Adipocyte (in vitro differentiated cells): ENCODE measurements around the gene DLGAP1.

Experiments used
- DNase-seq: peaks from one replicate; pipeline ENCODE4 v3.0.0-alpha.2; 2015; ENCODE audit warnings: low read depth
- H3K27me3 ChIP-seq: replicated peaks from 2 replicates; pipeline ENCODE4 v1.7.0; 2013; ENCODE audit warnings: mild to moderate bottlenecking, low read length, moderate library complexity; ENCODE audit not compliant: control insufficient read depth, insufficient read depth
- H3K36me3 ChIP-seq: 2 replicates; pipeline ENCODE4 v1.7.0; 2013; ENCODE audit warnings: low read length, mild to moderate bottlenecking, moderate library complexity; ENCODE audit not compliant: control insufficient read depth, insufficient read depth, severe bottlenecking
- H3K4me1 ChIP-seq: 2 replicates; pipeline ENCODE4 v1.7.0; 2013; ENCODE audit warnings: mild to moderate bottlenecking, low read length, moderate library complexity; ENCODE audit not compliant: control insufficient read depth, insufficient read depth
- H3K4me3 ChIP-seq: 2 replicates; pipeline ENCODE4 v1.7.0; 2013; ENCODE audit warnings: mild to moderate bottlenecking, low read length, moderate library complexity
- H3K9ac ChIP-seq: 2 replicates; pipeline ENCODE4 v1.7.0; 2013; ENCODE audit warnings: mild to moderate bottlenecking, low read length, moderate library complexity
- H3K9me3 ChIP-seq: 2 replicates; pipeline ENCODE4 v1.7.0; 2013; ENCODE audit warnings: mild to moderate bottlenecking, low read length, moderate library complexity; ENCODE audit not compliant: control insufficient read depth

Gene DLGAP1

DNA sequence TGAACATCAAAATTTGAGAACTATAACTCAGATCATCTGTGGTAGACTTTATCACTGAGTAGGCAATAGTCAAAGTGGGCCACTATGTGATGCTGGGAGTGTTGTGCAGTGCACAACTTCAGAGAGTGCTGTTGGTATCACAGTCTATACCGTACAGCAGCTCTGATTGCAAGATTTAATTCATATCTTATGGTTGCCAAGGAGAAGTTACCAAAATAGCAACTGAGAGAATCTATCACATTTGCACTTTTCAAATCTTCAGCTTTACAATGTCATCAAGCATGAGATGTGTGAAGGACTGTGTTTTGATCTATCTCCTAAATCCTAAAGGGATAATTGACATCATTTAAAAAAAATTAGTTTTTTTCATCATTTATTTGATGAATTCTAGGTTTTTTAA is 216.1 kb downstream of the DLGAP1 start:
- H3K9me3 ChIP-seq = no peaks in the 10 kb centered on the region
- H3K27me3 ChIP-seq = no peaks in the 10 kb centered on the region
- H3K9ac ChIP-seq = no peak overlapping the region
- no peaks in the 10 kb centered on the region for H3K36me3 ChIP-seq
- no peak overlapping the region for H3K4me3 ChIP-seq
- DNase-seq = no peak
- no peaks in the 10 kb centered on the region for H3K4me1 ChIP-seq

- Histone ChIP-seq H3K4me1 (no peaks in the 10 kb centered on the region), H3K9ac (no peak overlapping the region), H3K36me3 (no peaks in the 10 kb centered on the region), H3K27me3 (no peaks in the 10 kb centered on the region), H3K4me3 (no peak overlapping the region), H3K9me3 (no peaks in the 10 kb centered on the region)
- no peak for DNase-seq
Measured at GRCh38 chr18:4237664-4238041, 217.5 kb downstream of the DLGAP1 start.

DNA sequence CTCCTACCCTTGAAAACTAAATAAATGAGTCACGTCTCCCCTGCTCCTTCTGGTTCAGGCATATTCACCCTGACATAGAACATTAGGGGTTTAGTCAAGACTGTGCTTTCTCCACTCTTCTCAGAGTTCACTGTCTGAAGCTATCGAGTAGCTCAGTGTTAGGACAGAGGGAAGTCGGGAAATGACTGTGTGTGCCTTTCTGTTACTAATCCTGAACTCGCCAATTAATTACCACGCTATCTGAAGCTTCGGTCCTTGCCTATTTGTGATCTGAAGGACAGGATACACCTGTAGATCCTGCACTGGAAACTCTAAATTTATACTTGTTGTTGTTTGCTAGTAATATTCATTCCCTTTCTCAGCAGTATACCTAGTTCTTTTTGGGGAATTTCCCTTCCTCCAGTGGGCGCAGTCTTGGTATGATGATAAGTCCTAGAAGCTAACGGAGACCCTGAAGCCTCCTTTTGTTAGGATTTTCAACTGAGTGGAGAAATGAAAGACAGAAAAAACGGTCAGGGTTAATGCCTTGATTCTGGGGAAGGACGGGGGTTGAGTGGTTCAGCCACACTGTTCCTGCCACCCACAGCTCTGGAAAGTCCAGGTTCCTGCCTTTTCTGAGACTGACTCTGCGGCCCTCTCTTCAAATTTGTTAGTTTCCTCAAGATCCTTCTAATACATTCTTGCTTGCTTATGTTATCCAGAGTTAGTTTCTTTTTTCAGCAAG is 218.0 kb downstream of the DLGAP1 start:
- Histone ChIP-seq H3K9me3 (no peaks in the 10 kb centered on the region), H3K4me1 (no peaks in the 10 kb centered on the region), H3K36me3 (no peaks in the 10 kb centered on the region), H3K27me3 (no peaks in the 10 kb centered on the region), H3K9ac (no peak overlapping the region), H3K4me3 (no peak overlapping the region)
- DNase-seq = no peak

- Histone ChIP-seq H3K27me3 (no peaks in the 10 kb centered on the region), H3K4me3 (no peak overlapping the region), H3K9ac (no peak overlapping the region), H3K4me1 (no peaks in the 10 kb centered on the region), H3K36me3 (no peaks in the 10 kb centered on the region), H3K9me3 (peaks cover 6% of the 10 kb centered on the region)
- DNase-seq = no peak
Measured at GRCh38 chr18:4233468-4233867, 221.6 kb downstream of the DLGAP1 start.

GRCh38 chr18:4232656-4233055 is 222.5 kb downstream of the DLGAP1 start:
- no peak overlapping the region for H3K9ac ChIP-seq
- no peak for DNase-seq
- H3K36me3 ChIP-seq = no peaks in the 10 kb centered on the region
- H3K9me3 ChIP-seq = peaks cover 12% of the 10 kb centered on the region
- H3K4me3 ChIP-seq = no peak overlapping the region
- no peaks in the 10 kb centered on the region for H3K4me1 ChIP-seq
- H3K27me3 ChIP-seq = no peaks in the 10 kb centered on the region

DNA sequence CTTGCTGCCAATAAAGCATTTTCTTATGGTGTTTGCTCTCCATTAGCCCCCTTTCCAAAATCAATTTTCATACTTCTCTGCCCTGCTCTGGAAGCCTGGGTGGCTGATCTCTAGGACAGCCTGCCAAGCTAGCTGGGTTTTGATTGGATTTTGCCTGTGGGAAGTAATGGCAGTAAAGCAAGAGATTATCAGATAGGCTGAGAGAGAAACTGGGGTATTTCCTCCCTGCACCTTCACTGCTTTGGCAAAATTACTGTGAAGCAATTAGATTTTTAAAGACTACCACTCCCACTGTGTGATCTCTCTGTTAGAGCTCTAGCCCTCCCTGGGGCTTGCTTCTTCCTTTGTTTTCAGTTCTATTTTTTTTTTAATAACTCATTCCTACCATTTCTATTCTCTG is 223.8 kb downstream of the DLGAP1 start:
- Histone ChIP-seq H3K4me1 (no peaks in the 10 kb centered on the region), H3K36me3 (no peaks in the 10 kb centered on the region), H3K27me3 (no peaks in the 10 kb centered on the region), H3K4me3 (no peak overlapping the region), H3K9me3 (peaks cover 12% of the 10 kb centered on the region), H3K9ac (no peak overlapping the region)
- DNase-seq = no peak

- peaks cover 12% of the 10 kb centered on the region for H3K9me3 ChIP-seq
- DNase-seq = peak; percentile 1
- H3K9ac ChIP-seq = no peak overlapping the region
- no peak overlapping the region for H3K4me3 ChIP-seq
- H3K36me3 ChIP-seq = no peaks in the 10 kb centered on the region
- H3K4me1 ChIP-seq = no peaks in the 10 kb centered on the region
- no peaks in the 10 kb centered on the region for H3K27me3 ChIP-seq
Measured at GRCh38 chr18:4230450-4231168, 224.5 kb downstream of the DLGAP1 start.

DNA sequence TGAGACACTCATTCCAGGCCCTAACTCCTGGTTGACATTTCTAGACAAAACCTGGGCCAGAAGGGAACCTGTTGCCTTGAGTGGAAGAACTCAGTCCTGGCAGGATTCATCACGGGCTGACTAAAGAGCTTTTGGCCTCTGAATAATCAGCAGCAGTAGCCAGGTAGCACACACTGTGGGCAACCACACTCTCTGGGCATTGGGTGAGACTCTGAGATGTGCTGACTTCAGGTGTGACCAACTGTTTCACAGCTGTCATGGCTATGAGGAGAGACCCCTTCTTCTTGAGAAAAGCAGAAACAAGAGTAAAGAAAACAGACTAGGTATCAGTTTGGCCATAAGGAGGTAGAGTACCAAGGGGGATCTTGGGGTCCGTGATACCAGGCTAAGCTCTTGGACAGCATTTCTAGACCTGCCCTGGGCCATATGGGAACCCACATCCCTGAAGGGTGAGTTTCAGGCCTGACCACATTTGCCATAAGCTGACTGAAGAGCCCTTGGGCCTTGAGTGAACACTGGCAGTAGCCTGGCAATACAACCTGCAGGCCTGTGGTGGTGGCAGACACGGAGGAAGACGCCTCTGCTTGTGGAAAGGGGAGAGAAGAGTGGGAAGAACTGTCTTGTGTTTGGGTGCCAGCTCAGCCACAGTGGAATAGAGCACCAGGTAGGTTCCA is 230.9 kb downstream of the DLGAP1 start:
- Histone ChIP-seq H3K4me3 (no peak overlapping the region), H3K27me3 (no peaks in the 10 kb centered on the region), H3K9ac (no peak overlapping the region), H3K4me1 (peaks cover 5% of the 10 kb centered on the region), H3K36me3 (no peaks in the 10 kb centered on the region), H3K9me3 (peaks cover 9% of the 10 kb centered on the region)
- DNase-seq = no peak

DNA sequence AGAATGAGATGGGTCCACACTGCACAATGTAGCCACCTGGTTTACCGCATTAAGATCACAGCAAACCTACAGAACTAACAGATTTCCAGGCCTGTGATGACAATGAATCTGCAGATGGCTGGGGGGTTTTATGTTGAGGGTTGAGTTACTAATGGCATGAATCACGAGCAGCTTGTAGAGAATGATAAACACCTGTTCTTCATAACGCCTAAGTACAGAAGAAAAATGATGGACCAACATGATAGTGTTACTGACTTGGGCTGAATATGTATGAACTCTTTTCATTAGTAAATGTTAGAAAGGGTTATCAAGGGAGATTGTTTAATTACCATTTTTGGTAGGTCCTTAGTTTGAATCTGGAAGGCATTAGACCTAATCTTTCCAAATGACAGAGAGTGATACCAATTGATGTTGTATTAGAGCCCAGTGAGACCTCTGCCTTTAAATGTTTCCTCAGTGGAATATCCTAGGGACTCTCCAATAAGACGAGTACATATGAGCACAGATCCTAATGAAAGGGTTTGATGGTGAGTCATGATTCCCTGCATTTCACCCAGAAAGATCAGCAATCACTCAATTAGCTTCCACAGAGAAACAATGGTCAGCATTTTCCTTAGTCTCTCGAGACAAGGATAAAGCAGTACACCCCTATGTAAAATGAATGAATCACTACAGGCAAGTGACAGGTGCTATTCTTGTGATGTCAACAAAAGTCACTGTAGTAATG is 243.8 kb downstream of the DLGAP1 start:
- DNase-seq = no peak
- no peak overlapping the region for H3K9ac ChIP-seq
- H3K27me3 ChIP-seq = no peaks in the 10 kb centered on the region

DNA sequence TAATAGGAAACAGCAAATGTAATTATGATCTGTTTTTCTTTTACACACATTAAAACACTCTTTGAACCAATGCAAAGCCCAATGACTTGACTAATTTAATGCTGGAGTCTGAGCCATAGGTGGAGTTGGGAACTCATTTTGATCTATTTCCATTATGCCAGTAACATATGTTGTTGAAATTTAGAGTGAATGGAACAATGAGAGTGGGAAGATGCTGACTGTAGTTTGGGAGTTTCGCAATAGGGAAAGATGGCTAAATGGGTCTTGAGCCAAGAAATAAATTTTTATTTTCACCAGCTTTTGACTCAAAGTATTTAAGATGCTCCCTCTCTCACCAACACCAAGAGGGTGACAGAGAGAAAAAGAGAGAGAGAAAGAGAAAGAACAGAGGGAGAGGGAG is 246.7 kb downstream of the DLGAP1 start:
- H3K27me3 ChIP-seq = no peaks in the 10 kb centered on the region
- DNase-seq = no peak
- H3K36me3 ChIP-seq = no peaks in the 10 kb centered on the region
- no peak overlapping the region for H3K9ac ChIP-seq
- peaks cover 5% of the 10 kb centered on the region for H3K4me1 ChIP-seq
- H3K9me3 ChIP-seq = no peaks in the 10 kb centered on the region
- H3K4me3 ChIP-seq = no peak overlapping the region

More for the DNA sequence above, 243.8 kb downstream of the DLGAP1 start:
- Histone ChIP-seq H3K4me1 (peaks cover 5% of the 10 kb centered on the region), H3K36me3 (no peaks in the 10 kb centered on the region), H3K9me3 (no peaks in the 10 kb centered on the region), H3K4me3 (no peak overlapping the region)

DNA sequence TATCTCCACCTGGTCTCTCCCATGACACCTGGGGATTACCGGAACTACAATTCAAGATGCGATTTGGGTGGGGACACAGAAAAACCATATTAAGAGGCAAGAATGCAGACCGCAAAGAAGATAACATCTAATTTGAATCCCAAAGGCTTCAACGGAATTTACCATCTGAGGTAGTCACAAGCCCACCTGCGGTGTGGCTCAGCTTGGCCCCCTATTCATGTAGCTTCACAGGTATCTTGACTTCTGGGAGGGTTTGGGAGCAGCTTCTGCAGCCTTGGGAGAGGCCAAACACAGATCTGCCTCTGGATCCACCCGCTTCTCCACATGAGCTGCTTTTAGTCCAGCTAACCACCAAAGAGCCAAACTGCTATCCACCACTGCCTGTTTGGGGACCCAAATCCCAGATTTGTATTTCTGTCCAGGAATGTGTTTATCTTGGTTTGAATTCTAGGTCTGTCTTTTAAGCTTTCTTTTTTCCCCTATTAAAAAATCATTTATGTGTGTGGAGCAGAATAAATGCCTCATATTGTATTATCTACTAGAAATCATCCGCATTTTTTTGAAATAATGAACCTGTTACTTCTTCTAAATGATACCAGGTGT is 247.6 kb downstream of the DLGAP1 start:
- Histone ChIP-seq H3K27me3 (no peaks in the 10 kb centered on the region), H3K36me3 (no peaks in the 10 kb centered on the region), H3K4me1 (peaks cover 5% of the 10 kb centered on the region), H3K9me3 (no peaks in the 10 kb centered on the region), H3K4me3 (no peak overlapping the region), H3K9ac (no peak overlapping the region)
- DNase-seq = no peak
